Activated effector memory CD4-positive, alpha-beta T cell treated with Interleukin-2 at 50 U/mL for 16 hours (primary cell): ENCODE measurements around the gene GNAQ.

Source experiments
- DNase-seq: peaks from one replicate; pipeline ENCODE4 v3.0.0-alpha.2; 2020

The GNAQ gene

GRCh38 chr9:78030553-78031443 is 813 bp downstream of the GNAQ start:
- peak; percentile 52 for DNase-seq

DNA sequence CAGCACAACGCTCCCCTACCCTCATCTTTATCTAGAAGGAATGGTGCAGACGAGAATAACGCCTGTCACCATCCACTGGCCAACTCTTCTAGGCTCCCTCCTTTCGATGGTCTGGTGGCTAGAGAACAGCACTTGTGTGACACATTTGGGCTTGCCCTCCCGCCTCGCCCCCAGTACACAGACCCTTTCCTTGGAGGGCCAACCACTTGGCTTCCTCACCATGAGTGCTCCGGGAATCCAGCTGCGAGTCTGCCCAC is 1.4 kb downstream of the GNAQ start:
- no peak for DNase-seq

GRCh38 chr9:78029551-78030295 is 1.9 kb downstream of the GNAQ start:
- DNase-seq, result no peak

GRCh38 chr9:78028926-78029325 is 2.7 kb downstream of the GNAQ start:
- DNase-seq, result no peak

DNA sequence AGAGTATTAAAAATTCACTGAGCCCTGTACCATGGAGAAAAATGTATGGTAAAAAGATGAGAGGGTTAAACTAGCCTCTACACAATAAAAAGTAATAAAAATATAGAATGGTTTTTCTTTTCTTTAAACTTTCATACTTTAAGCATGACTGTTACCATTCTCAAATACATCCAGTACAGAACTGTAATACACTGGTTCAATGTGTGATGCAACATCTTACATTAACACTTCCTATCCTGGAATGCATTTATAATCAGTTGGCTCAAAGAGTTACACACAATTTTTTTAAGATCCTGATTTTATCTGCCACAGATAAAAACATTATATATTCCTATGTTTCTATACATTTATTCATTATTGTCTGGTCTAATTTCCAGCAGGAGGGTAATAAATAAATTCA is 4.7 kb downstream of the GNAQ start:
- DNase-seq, result no peak

DNA sequence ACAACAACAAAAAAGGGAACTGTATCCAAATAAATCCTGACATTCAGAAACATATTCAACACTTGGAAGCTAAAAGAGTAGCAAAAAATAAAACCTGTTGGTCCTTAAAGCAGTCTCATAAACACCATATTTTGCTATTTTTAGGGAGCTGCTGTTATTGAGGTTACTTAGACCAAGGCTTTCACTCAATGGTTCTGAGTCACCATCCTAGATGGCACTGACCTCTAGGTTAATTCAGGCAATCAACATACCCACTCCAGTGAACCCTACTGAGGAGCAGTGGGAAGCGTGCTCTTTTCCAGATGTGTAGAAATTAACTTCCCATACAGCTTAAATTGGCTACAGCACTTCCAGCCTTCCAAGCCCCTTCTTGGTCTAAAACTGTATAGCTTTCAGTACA is 5.2 kb downstream of the GNAQ start:
- DNase-seq, result no peak

- no peak for DNase-seq
These were observed 6.4 kb downstream of the GNAQ start for GRCh38 chr9:78025186-78025585.

DNA sequence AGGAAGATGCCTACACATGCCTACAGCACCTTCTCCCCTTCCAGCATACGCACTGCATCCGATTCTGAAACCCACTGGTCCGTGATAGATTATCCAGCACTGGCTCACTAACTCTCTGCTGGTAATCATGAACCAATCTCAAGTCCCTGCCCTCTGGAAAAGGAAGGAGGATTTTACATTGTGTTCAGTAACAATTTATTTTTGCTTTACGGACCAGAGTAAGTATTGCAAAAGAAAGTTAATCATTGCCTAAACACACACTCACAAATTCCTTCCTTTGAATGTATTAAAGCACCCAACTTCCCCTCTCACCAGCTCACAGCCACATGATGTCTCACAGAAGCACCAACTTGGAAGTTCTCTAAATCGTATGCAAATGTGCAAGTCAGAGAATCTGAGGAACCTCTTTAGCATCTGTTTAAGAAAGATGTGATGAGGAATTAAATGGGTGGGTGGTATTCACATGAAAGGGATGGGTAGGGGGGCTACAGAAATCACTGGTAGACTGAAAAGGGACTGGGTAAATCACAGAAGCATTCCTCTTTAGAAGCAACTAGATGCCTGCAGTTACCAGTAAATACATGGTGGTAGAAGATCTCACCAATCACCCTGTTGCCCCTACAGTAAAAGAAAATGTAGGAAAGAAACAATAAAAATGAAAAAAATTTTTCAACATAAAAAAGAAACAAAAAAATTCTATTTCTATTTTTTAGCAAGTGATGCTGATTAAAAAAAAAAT is 8.4 kb downstream of the GNAQ start:
- no peak for DNase-seq

DNA sequence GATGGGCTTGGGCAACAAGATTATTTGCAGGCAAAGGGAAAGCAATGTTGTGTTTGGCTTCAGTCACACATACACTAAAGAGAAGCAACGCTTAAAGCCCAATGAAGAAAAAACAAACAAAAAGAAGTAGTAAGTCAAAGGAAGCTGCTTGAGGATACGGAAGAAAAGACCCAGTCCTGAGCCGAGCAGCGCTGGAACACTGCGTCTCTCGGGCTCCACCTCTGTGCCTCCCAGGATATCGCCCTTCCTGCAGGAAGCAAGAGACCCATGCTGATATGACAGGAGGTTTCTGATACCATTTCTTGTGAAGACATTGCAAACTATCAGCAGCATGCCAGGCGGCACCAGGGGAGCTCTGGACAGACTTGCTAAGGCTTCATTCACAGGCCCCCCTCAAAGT is 9.9 kb downstream of the GNAQ start:
- no peak for DNase-seq

DNA sequence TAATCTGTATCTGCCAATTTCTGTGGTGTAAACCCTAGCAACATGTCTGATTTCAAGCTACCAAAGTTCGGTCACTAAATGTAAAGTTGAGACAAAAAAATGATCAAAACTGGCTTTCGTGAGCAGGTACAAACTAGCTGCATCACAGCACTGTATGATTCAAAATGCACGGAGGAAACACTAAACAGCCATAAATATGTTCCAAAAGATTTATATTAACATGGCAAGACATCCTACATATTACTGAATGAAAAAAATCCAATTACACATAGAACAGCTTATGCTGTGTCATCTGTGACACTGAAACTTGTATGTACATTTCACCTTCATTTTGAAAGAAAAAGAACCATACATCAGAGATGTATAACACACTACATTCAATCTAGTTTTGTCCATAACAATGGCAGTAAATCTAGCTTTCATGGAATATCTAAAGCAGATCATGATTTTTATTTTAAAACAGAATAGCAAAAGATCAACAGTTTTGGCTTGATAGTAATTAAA is 14.4 kb downstream of the GNAQ start:
- DNase-seq, result no peak

DNA sequence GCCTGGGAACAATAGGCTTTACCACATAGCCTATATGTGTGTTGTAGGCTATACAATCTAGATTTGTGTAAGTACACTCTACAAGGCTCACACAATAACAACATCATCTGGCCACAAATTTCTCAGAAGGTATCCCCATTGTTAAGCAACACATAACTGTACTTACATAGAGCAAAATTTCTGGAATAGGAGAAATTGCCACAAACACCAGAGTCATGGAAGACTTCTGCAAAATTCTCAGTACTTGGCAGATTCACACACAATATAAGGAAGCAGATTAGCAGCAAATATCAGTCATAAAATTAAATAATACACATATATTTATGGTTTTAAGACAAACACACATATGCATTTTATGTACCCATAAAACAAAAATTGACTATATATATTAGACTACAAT is 16.4 kb downstream of the GNAQ start:
- DNase-seq, result no peak

- DNase-seq, result no peak
These were observed 16.8 kb downstream of the GNAQ start for GRCh38 chr9:78014776-78015175.

DNA sequence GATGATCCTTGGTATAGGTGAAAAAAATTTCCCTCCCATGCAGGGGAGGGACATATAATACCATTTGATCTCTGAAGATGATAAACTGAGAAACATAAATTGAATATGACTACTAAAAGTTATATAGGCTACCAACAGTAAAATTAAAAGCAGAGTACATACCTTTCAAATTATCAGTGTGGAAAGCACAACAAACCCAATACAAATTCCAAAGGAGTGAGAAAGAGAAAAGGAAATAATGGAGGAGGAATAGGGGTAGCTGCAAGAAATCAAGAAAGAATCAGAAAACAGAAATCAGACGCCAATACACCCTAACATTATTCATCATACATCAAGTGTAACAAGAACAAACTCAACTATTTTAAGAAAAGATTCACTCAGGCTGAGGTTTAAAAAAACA is 17.7 kb downstream of the GNAQ start:
- no peak for DNase-seq

- DNase-seq, result no peak
These were observed 20.6 kb downstream of the GNAQ start for GRCh38 chr9:78011049-78011448.

- no peak for DNase-seq
These were observed 21.2 kb downstream of the GNAQ start for GRCh38 chr9:78010445-78010844.

DNA sequence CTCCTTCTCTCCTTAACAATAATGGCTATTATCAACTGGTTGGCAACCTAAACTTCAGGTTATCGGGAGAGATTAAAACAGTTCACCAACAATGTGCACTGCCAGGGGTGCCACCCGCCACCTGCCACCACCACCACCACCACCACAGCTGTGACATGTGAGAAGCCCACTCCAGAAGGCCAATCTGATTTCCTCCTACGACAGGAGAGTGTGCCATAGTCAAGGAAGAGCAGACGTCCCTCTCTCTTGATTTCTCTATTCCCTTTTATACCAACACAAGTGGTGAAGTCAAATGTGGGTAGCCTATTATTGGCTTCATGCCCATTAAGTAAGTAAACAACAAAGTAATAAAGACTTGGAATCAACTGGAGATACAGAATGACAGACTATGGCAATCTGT is 22.4 kb downstream of the GNAQ start:
- DNase-seq, result no peak

- DNase-seq, result no peak
These were observed 24.9 kb downstream of the GNAQ start for GRCh38 chr9:78006734-78007133.

DNA sequence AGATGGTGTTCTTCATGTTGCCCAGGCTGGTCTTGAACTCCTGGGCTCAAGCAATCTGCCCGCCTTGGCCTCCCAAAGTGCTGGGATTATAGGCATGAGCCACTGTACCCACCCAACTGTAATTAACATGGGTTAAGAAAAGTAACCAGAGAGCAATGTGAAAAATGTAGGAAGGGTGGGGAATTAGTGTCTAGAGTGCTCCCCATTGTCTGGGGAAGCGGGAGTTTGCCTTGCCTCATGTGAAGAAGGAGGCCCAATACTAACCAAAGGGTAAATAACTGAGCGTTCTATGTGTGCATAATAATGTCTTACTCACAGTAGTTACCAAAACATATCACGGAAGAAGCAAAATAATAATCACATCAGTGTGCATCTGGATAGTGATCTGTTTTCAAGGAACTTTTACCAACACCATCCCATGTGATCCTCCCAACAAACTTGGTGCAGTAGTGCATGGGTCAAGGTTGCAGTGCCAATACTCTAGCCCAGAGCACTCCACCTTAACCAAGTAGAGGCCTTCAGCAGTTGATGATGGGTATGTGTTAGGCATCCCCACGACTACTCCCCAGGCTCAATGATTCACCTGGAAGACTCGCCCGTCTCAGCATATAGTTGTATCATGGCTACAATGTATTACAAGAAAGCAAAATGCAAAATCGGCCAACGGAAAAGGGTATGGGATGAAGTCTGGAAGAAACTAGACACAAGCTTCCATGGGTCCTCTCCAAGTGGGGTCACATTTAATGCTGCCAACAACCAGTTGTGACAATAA is 26.2 kb downstream of the GNAQ start:
- DNase-seq, result no peak

- DNase-seq, result no peak
These were observed 27.0 kb downstream of the GNAQ start for GRCh38 chr9:78004478-78005229.

- DNase-seq, result no peak
These were observed 27.9 kb downstream of the GNAQ start for GRCh38 chr9:78003730-78004129.

DNA sequence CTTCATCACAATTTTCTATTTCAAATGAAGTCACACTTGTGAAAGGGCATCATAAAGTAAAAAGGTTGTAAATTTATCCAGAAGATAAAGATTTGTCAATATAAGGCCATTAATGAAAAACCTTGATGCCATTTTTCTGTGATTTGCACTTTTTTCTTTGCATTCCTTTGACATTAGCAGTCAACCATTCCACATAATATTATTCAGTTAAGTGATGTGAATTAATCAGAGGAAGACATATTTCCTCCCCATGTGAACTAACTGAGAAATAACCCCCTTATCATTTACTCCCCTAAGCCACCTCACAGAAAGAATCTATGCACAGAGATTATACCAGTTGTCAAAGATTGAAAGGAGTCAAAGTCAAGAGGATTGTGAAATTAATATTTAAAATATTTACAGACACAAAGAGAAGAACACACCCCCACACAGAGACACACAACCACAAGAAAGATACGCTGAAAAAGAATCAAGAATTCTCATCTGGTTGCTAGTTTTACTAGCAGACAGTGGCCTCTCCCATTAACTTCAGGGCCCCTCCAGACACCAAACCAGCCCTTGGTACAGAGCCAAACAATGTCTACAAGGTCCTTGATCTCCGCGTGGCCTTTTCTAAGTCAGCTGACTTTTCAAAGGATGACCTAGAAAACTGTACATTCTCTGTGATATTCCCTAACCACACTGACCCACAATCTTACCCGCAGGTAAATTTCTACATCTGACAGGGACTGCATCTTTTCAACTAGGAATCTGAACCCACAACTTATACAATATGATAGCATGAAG is 29.5 kb downstream of the GNAQ start:
- DNase-seq, result no peak
